GM23248 (cell line): ENCODE measurements around the gene BAD.

Source experiments
- EZH2 ChIP-seq: fragments of 200-600 bp; sonication (generic); IDR thresholded peaks from 2 replicates; pipeline ENCODE4 v1.6.1; 2018; ENCODE audit warnings: antibody characterized with exemption, mild to moderate bottlenecking; ENCODE audit not compliant: insufficient read depth, poor library complexity, severe bottlenecking
- EZH2phosphoT487 ChIP-seq: fragments of 200-600 bp; sonication (generic); IDR thresholded peaks from 2 replicates; pipeline ENCODE4 v1.6.1; 2018; ENCODE audit warnings: antibody characterized with exemption, moderate library complexity, mild to moderate bottlenecking, low read depth; ENCODE audit not compliant: insufficient read depth

DNA sequence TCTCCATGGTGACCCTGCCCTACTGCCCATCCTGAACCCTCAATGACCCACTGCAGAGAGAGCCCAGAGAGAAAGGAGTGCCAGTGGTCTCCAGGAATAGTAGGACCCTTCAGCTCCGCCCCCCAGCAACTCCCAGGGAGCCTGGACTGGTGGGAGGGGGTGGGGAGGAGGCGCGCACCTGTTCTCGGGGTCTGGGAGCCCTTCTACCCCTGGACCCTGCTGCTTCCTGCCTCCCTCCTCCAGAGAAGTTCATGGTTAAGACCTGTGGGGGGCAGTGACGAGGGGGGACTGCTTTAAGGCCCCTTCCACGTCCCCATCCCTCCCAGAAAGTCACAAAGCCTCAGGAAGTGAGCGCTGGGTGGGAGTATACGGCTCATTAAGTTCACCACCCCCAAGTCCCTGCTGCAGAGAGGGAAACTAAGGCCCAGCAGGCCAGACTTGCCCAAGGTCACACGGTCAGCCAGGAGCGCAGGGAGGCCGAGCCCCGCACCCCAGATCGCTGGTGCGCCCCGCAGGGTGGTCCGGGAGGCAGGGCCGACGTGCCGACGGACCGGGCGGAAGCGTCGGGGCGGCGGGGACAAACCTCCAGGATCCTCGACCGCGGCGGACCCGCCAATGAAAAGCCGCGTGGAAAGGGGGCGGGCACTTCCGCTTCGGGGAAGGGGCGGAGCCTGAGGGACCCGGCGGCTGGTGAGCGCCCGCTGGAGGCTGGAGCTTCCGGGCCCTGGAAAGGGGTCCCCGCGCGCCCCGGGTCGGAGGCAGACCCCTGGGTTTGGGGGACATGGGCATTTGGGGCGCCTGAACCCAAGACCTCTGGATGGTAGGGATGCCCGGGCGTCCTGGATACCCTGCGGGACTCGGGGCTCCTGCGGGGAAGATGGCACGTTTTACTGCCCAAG is 58.6 kb downstream of the BAD start, which contains the start of the genes NUDT22 and TRPT1:
- no peak for TF ChIP-seq EZH2
- no peak for TF ChIP-seq EZH2phosphoT487
